Measurements from ENCODE around the gene MAP2K5.

- no peak for TF ChIP-seq CTCF (IDR thresholded peaks at IDR 0.05)
- TF ChIP-seq POLR2AphosphoS5 (IDR thresholded peaks at IDR 0.05): no peak
- no peak for TF ChIP-seq POLR2A (IDR thresholded peaks at IDR 0.05)
Observed at GRCh38 chr15:67832031-67832551, 289.6 kb downstream of the MAP2K5 start.
